B cell (primary cell): ENCODE measurements around the gene TYW5. TPM values are rescaled to one million over a fixed set of nuclear protein-coding genes. Genes with fewer than 3 reads are reported as not detected.

Experiments used
- ATAC-seq: fragments of 200-7000 bp; cut with Tn5 transposase; one replicate; pipeline ENCODE4 v1.10.0; 2021; ENCODE audit warnings: low read depth, mild to moderate bottlenecking, moderate number of reproducible peaks, moderate library complexity
- CTCF ChIA-PET: fragments of 350-600 bp; sonication (Branson Sonifier 250); formaldehyde crosslinking; loops from one replicate; lab custom pipeline; 2021; ENCODE audit warnings: antibody characterized with exemption, inconsistent platforms; lab: Charles Lee
- POLR2A ChIA-PET: fragments of 350-600 bp; sonication (Branson Sonifier 250); formaldehyde crosslinking; loops from one replicate; lab custom pipeline; 2021; ENCODE audit warnings: antibody characterized with exemption; lab: Charles Lee
- DNase-seq: peaks from one replicate; pipeline ENCODE4 v3.0.0; 2013
- H2AFZ ChIP-seq: 2 replicates; pipeline ENCODE4 v1.6.1; 2012; ENCODE audit warnings: mild to moderate bottlenecking, low read depth, low read length; ENCODE audit not compliant: insufficient read depth, poor library complexity, severe bottlenecking
- H3K27ac ChIP-seq, 2 donors: 1 replicate in 1 of 2; 2 replicates in 1 of 2; pipeline ENCODE4 v1.5.1; 2012 to 2013; ENCODE audit warnings: low read length in 2 of 2, mild to moderate bottlenecking in 2 of 2, moderate library complexity in 1 of 2
- H3K27me3 ChIP-seq, 4 experiments: fragments of 200-600 bp in 1 of 4; sonication (generic) in 1 of 4; replicated peaks in 1 of 4; 1 replicate in 2 of 4; 2 replicates in 2 of 4; pipeline versions ENCODE4 v1.6.1 to v1.7.0; 2013 to 2016; ENCODE audit warnings: low read length in 3 of 4, mild to moderate bottlenecking in 2 of 4, mixed read lengths in 1 of 4, moderate library complexity in 1 of 4; ENCODE audit not compliant: insufficient read depth in 4 of 4, control insufficient read depth in 3 of 4; ENCODE audit errors: control extremely low read depth in 1 of 4
- H3K36me3 ChIP-seq, 2 experiments: replicated peaks in 1 of 2; 1 replicate in 1 of 2; 2 replicates in 1 of 2; pipeline versions ENCODE4 v1.6.1 to v1.7.1; 2013; ENCODE audit warnings: low read length in 1 of 2; ENCODE audit not compliant: insufficient read depth in 2 of 2, control insufficient read depth in 1 of 2; ENCODE audit errors: control extremely low read depth in 1 of 2, extremely low read depth in 1 of 2
- H3K4me1 ChIP-seq, 2 donors: fragments of 200-600 bp in 1 of 2; sonication (generic) in 1 of 2; 1 replicate in 1 of 2; 2 replicates in 1 of 2; pipeline versions ENCODE4 v1.5.1 to v1.6.1; 2013 to 2017; ENCODE audit warnings: low read length in 2 of 2; ENCODE audit not compliant: control insufficient read depth in 2 of 2, insufficient read depth in 2 of 2
- H3K4me2 ChIP-seq: replicated peaks from 2 replicates; pipeline ENCODE3; 2012; ENCODE audit warnings: mild to moderate bottlenecking, low read depth, low read length; ENCODE audit not compliant: poor library complexity, severe bottlenecking
- H3K4me3 ChIP-seq, 5 experiments: fragments of 200-600 bp in 1 of 5; sonication (generic) in 1 of 5; 1 replicate in 3 of 5; 2 replicates in 2 of 5; pipeline versions ENCODE4 v1.5.1 to v1.7.0; 2011 to 2016; ENCODE audit warnings: low read length in 4 of 5, mild to moderate bottlenecking in 4 of 5, low read depth in 2 of 5, control low read depth in 1 of 5, moderate library complexity in 1 of 5; ENCODE audit not compliant: insufficient read depth in 1 of 5; ENCODE audit errors: control extremely low read depth in 1 of 5, extremely low read depth in 1 of 5
- H3K79me2 ChIP-seq: fragments of 200-600 bp; sonication (generic); one replicate; pipeline ENCODE4 v1.6.0; 2016; ENCODE audit warnings: low read length; ENCODE audit not compliant: control insufficient read depth, insufficient read depth
- H3K9ac ChIP-seq: fragments of 200-600 bp; sonication (generic); 2 replicates; pipeline ENCODE4 v1.6.1; 2017; ENCODE audit warnings: mild to moderate bottlenecking, low read length, moderate library complexity
- H3K9me3 ChIP-seq, 3 donors: one replicate each; pipeline versions ENCODE4 v1.6.1 to v1.7.1; 2013; ENCODE audit warnings: low read length in 2 of 3; ENCODE audit not compliant: control insufficient read depth in 2 of 3, insufficient read depth in 1 of 3; ENCODE audit errors: control extremely low read depth in 1 of 3
- H4K20me1 ChIP-seq: 2 replicates; pipeline ENCODE4 v1.6.0; 2012; ENCODE audit warnings: mild to moderate bottlenecking, low read length; ENCODE audit not compliant: insufficient read depth, control insufficient read depth, poor library complexity, severe bottlenecking
- H3K27ac Mint-ChIP-seq: one replicate; pipeline ENCODE4 v1.8.0; 2021; ENCODE audit warnings: mixed read lengths
- H3K27me3 Mint-ChIP-seq: one replicate; pipeline ENCODE4 v1.8.0; 2021; ENCODE audit warnings: mixed read lengths
- H3K4me1 Mint-ChIP-seq: one replicate; pipeline ENCODE4 v1.8.0; 2021; ENCODE audit warnings: mixed read lengths
- H3K4me3 Mint-ChIP-seq: one replicate; pipeline ENCODE4 v1.8.0; 2021; ENCODE audit warnings: mixed read lengths
- H3K9me3 Mint-ChIP-seq: one replicate; pipeline ENCODE4 v1.8.0; 2022; ENCODE audit warnings: mixed read lengths; ENCODE audit not compliant: insufficient read depth
- EZH2 ChIP-seq: IDR thresholded peaks from 2 replicates; pipeline ENCODE4 v1.6.1; 2012; ENCODE audit warnings: borderline replicate concordance, low read depth, mild to moderate bottlenecking, moderate library complexity, low read length; ENCODE audit not compliant: insufficient read depth, poor library complexity, severe bottlenecking
- WGBS: methylation state at CpG from one replicate; pipeline ENCODE4 v1.1.5; 2013; ENCODE audit warnings: missing lambda C conversion rate; ENCODE audit not compliant: insufficient coverage; 5-methylcytosine and 5-hydroxymethylcytosine counted together
- intact Hi-C: fragments of 100-400 bp; cut with micrococcal nuclease; formaldehyde crosslinking; loops from one replicate; pipeline ENCODE4 v1.10.0; 2022
- polyA plus RNA-seq: library from polyadenylated mRNA; depleted of rRNA; stranded (reverse); fragments of >200 nt; gene quantifications from 2 replicates; pipeline ENCODE4 v1.2.3, GENCODE V29; 2012
- total RNA-seq, 2 donors: library from RNA; stranded (reverse); fragments of 120-200 nt in 1 of 2; gene quantifications; 1 replicate in 1 of 2; 2 replicates in 1 of 2; pipeline versions ENCODE4 v1.2.3 to v1.2.4, GENCODE V29; 2013 to 2022
- TF ChIP-seq, protein P1 (sequence below): fragments of 200-600 bp; IDR thresholded peaks from one replicate; pipeline ENCODE4 v1.8.0; 2022; ENCODE audit warnings: antibody characterized with exemption, mild to moderate bottlenecking

Gene TYW5
- total and polyA plus RNA-seq, 2 donors (not counting 1 experiment from before 2014, with no cell fraction given) = 4.5 to 15.0 TPM

DNA sequence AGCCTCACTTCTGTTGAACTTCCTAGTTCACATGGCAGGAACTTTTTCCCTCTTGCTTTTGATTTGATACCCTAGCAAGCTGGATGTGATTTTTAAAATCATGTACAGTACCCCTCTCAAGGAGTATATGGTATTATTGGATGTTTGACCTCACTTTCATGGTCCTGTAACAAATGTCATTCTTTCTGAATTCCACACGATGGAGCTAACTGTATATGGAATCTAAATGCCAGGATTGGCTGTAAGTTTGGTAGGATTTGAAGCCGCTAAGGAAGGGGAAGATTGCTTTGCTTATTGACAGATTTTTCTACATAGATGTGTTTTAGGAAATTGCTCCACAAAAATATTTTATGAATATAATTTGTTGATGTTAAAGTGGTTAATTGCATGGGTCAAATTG is 18.4 kb upstream of the TYW5 start:
- Mint-ChIP-seq H3K4me1 (no peaks in the 10 kb centered on the region), H3K9me3 (peaks cover 3% of the 10 kb centered on the region), H3K4me3 (no peak overlapping the region), H3K27ac (no peak overlapping the region), H3K27me3 (no peaks in the 10 kb centered on the region)
- ChIA-PET POLR2A (no interaction called here), CTCF (interaction anchor here (0.7 to 2.0 kb wide), 5 partner anchors 26 to 507 kb away, joined by 3 to 14 read pairs (median 3); no protein-coding TSS in a partner anchor)
- no peak for ATAC-seq
- Histone ChIP-seq H3K9ac (no peak overlapping the region), H3K4me2 (no peak overlapping the region), H3K79me2 (no peaks in the 10 kb centered on the region), H3K9me3 (no peaks in the 10 kb centered on the region), H3K4me3 (no peak overlapping the region), H3K4me1 (no peaks in the 10 kb centered on the region), H3K27me3 (no peaks in the 10 kb centered on the region), H2AFZ (no peak overlapping the region), H4K20me1 (no peaks in the 10 kb centered on the region), H3K27ac (no peak overlapping the region), H3K36me3 (peaks cover 0 to 4% of the 10 kb centered on the region in 2 experiments)
- 40% methylated on average over 1 of the region's 2 CpGs for WGBS
- TF ChIP-seq EZH2 = no peak
- TF ChIP-seq, protein P1, sequence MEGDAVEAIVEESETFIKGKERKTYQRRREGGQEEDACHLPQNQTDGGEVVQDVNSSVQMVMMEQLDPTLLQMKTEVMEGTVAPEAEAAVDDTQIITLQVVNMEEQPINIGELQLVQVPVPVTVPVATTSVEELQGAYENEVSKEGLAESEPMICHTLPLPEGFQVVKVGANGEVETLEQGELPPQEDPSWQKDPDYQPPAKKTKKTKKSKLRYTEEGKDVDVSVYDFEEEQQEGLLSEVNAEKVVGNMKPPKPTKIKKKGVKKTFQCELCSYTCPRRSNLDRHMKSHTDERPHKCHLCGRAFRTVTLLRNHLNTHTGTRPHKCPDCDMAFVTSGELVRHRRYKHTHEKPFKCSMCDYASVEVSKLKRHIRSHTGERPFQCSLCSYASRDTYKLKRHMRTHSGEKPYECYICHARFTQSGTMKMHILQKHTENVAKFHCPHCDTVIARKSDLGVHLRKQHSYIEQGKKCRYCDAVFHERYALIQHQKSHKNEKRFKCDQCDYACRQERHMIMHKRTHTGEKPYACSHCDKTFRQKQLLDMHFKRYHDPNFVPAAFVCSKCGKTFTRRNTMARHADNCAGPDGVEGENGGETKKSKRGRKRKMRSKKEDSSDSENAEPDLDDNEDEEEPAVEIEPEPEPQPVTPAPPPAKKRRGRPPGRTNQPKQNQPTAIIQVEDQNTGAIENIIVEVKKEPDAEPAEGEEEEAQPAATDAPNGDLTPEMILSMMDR = no peak
- no peak for DNase-seq
- intact Hi-C loops = no loop called here

DNA sequence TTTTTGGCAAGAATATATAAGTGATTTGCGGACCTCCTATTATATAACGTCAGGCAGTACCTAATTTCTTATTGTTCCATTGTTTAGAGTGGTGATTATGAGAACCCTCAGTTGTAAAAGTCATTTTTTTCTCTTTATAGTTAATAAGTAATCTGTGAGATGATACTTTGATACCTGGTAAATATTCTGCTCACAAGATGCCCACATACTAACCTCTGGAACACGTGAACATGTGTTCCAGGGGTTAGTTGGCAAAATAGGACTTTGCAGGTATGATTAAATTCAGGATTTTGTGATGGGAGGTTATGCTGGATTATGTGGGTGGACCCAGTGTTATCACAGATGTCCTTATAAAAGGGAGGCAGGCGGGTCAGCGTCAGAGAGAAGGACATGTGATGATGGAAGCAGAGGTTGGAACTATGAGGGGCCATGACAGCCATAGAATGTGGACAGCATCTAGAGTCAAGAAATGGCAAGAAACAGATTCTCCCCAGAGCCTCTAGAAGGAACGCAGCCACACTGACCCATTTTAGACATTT is 16.9 kb upstream of the TYW5 start:
- H3K27ac ChIP-seq = no peak overlapping the region

More for the DNA sequence above, 16.9 kb upstream of the TYW5 start:
- no peak for DNase-seq
- Mint-ChIP-seq H3K27me3 (no peaks in the 10 kb centered on the region), H3K4me3 (no peak overlapping the region), H3K9me3 (peaks cover 3% of the 10 kb centered on the region), H3K27ac (no peak overlapping the region), H3K4me1 (no peaks in the 10 kb centered on the region)
- H3K36me3 ChIP-seq = peaks cover 2 to 4% of the 10 kb centered on the region in 2 experiments
- ChIA-PET POLR2A (no interaction called here), CTCF (interaction anchor here (1.4 kb wide), 1 partner anchor 8 kb away, joined by 4 read pairs; no protein-coding TSS in a partner anchor)
- H3K9ac ChIP-seq = no peak overlapping the region
- H3K27me3 ChIP-seq = no peaks in the 10 kb centered on the region
- no peaks in the 10 kb centered on the region for H4K20me1 ChIP-seq
- no peaks in the 10 kb centered on the region for H3K4me1 ChIP-seq
- H3K79me2 ChIP-seq = no peaks in the 10 kb centered on the region
- intact Hi-C loops = no loop called here
- H3K9me3 ChIP-seq = no peaks in the 10 kb centered on the region
- no peak overlapping the region for H3K4me3 ChIP-seq
- no CpG with 5 or more reads among the region's 6 CpGs for WGBS
- H3K4me2 ChIP-seq = no peak overlapping the region
- no peak for TF ChIP-seq EZH2
- TF ChIP-seq, protein P1 = no peak
- H2AFZ ChIP-seq = no peak overlapping the region
- ATAC-seq = no peak
